Endothelial cell of umbilical vein (primary cell): ENCODE data around the gene BMP2. TPM values are rescaled to one million over a fixed set of nuclear protein-coding genes. Genes with fewer than 3 reads are reported as not detected.

Source experiments
- BruUV-seq: library from RNA; stranded (reverse); fragments of 400-500 nt; replicated peaks from 2 replicates; lab custom pipeline; 2021; lab: Mats Ljungman, UMichigan
- CTCF ChIA-PET: fragments of 300-600, 350-600 bp; sonication (Branson Sonifier 250); formaldehyde crosslinking; loops from one replicate; lab custom pipeline; 2021; ENCODE audit warnings: antibody characterized with exemption, inconsistent platforms; lab: Charles Lee
- POLR2A ChIA-PET: fragments of 300-600, 350-600 bp; sonication (Branson Sonifier 250); formaldehyde crosslinking; loops from one replicate; lab custom pipeline; 2021; ENCODE audit warnings: antibody characterized with exemption, inconsistent platforms; lab: Charles Lee
- DNase-seq: peaks from one replicate; pipeline ENCODE4 v3.0.0-alpha.2; 2011; ENCODE audit warnings: low read depth, low spot score
- FAIRE-seq: peaks from 2 replicates; lab custom pipeline; 2011; peaks lifted over from hg19 to GRCh38; lab: Jason Lieb, UNC
- H2AFZ ChIP-seq: 2 replicates; pipeline ENCODE4 v1.6.0; 2012; ENCODE audit warnings: low read depth, low read length, control low read depth, inconsistent platforms
- H3K27ac ChIP-seq: 2 replicates; pipeline ENCODE4 v1.5.1; 2011; ENCODE audit warnings: low read depth, mild to moderate bottlenecking, control low read depth, low read length, moderate library complexity; ENCODE audit not compliant: insufficient read depth
- H3K27me3 ChIP-seq, 2 experiments: 2 replicates each; pipeline versions ENCODE4 v1.6.0 to v1.6.1; 2011; ENCODE audit warnings: low read length in 2 of 2, mixed read lengths in 1 of 2; ENCODE audit not compliant: control insufficient read depth in 2 of 2, insufficient read depth in 2 of 2
- H3K36me3 ChIP-seq, 2 experiments: 2 replicates in 1 of 2; 3 replicates in 1 of 2; pipeline ENCODE4 v1.5.1; 2011; ENCODE audit warnings: low read length in 2 of 2, mild to moderate bottlenecking in 1 of 2, moderate library complexity in 1 of 2; ENCODE audit not compliant: control insufficient read depth in 2 of 2, insufficient read depth in 2 of 2; ENCODE audit errors: extremely low read depth in 1 of 2
- H3K4me1 ChIP-seq: 3 replicates; pipeline ENCODE4 v1.5.1; 2011; ENCODE audit warnings: mild to moderate bottlenecking, low read length; ENCODE audit not compliant: control insufficient read depth, insufficient read depth; ENCODE audit errors: extremely low read depth
- H3K4me2 ChIP-seq: 2 replicates; pipeline ENCODE4 v1.6.1; 2011; ENCODE audit warnings: low read length, control low read depth, mixed read lengths; ENCODE audit not compliant: insufficient read depth
- H3K4me3 ChIP-seq, 3 experiments: fragments of 200-600 bp in 1 of 3; sonication (generic), shearing (Covaris generic) in 1 of 3; replicated peaks in 1 of 3; 2 replicates each; pipeline ENCODE4 v1.5.1; 2011 to 2016; ENCODE audit warnings: control low read depth in 3 of 3, low read length in 3 of 3, mild to moderate bottlenecking in 2 of 3, inconsistent platforms in 1 of 3, low read depth in 1 of 3, moderate library complexity in 1 of 3; ENCODE audit not compliant: insufficient read depth in 1 of 3
- H3K79me2 ChIP-seq: 2 replicates; pipeline ENCODE4 v1.6.0; 2012; ENCODE audit warnings: low read length, inconsistent platforms; ENCODE audit not compliant: control insufficient read depth, insufficient read depth
- H3K9ac ChIP-seq: replicated peaks from 2 replicates; pipeline ENCODE3; 2011; ENCODE audit warnings: low read length, control low read depth; ENCODE audit not compliant: insufficient read depth; ENCODE audit errors: extremely low read depth
- H3K9me1 ChIP-seq: replicated peaks from 3 replicates; pipeline ENCODE4 v1.6.0; 2011; ENCODE audit warnings: mild to moderate bottlenecking, low read length; ENCODE audit not compliant: control insufficient read depth, insufficient read depth; ENCODE audit errors: extremely low read depth
- H3K9me3 ChIP-seq: replicated peaks from 2 replicates; pipeline ENCODE4 v1.5.1; 2012; ENCODE audit warnings: low read length, inconsistent platforms; ENCODE audit not compliant: control insufficient read depth, insufficient read depth
- H4K20me1 ChIP-seq: replicated peaks from 2 replicates; pipeline ENCODE3; 2011; ENCODE audit warnings: mild to moderate bottlenecking, low read length; ENCODE audit not compliant: control insufficient read depth, insufficient read depth; ENCODE audit errors: extremely low read depth
- EZH2 ChIP-seq: IDR thresholded peaks from 2 replicates; pipeline ENCODE4 v1.6.1; 2012; ENCODE audit warnings: borderline replicate concordance, low read depth, mild to moderate bottlenecking, moderate library complexity, low read length, inconsistent platforms; ENCODE audit not compliant: severe bottlenecking
- FOS ChIP-seq: IDR thresholded peaks from 2 replicates; pipeline ENCODE4 v1.6.1; 2011; ENCODE audit warnings: mild to moderate bottlenecking, low read length, moderate library complexity, borderline replicate concordance; ENCODE audit not compliant: insufficient read depth
- GATA2 ChIP-seq: IDR thresholded peaks from 2 replicates; pipeline ENCODE4 v1.7.0; 2011; ENCODE audit warnings: low read depth, mild to moderate bottlenecking, moderate library complexity, mixed read lengths, low read length; ENCODE audit not compliant: insufficient read length, insufficient read depth
- JUN ChIP-seq: IDR thresholded peaks from 2 replicates; pipeline ENCODE4 v1.6.1; 2011; ENCODE audit warnings: borderline replicate concordance, low read depth; ENCODE audit not compliant: insufficient read length, insufficient read depth
- MYC ChIP-seq: IDR thresholded peaks from one replicate; pipeline ENCODE4 v1.6.1; 2011; ENCODE audit warnings: mild to moderate bottlenecking, low read depth, low read length
- POLR2A ChIP-seq: IDR thresholded peaks from 2 replicates; pipeline ENCODE4 v1.6.1; 2012; ENCODE audit warnings: low read depth, mild to moderate bottlenecking, control low read depth, low read length
- POLR2AphosphoS5 ChIP-seq: IDR thresholded peaks from 2 replicates; pipeline ENCODE4 v1.6.1; 2012; ENCODE audit warnings: low read depth, mild to moderate bottlenecking, control low read depth, low read length, moderate library complexity; ENCODE audit not compliant: insufficient read depth
- dilution Hi-C: fragments of 300-500 bp; cut with MboI; formaldehyde crosslinking; loops from one replicate; pipeline ENCODE4 v1.15.0; 2019; ENCODE audit warnings: low sequenced_read_pairs; ENCODE audit not compliant: extremely low pct_ligation_motif_present
- intact Hi-C: fragments of 100-400 bp; cut with micrococcal nuclease; formaldehyde crosslinking; loops from one replicate; pipeline ENCODE4 v1.10.0; 2022
- polyA plus RNA-seq, 4 experiments: library from polyadenylated mRNA; depleted of rRNA in 3 of 4; stranded (reverse) in 3 of 4; unstranded in 1 of 4; fragments of >200 nt; gene quantifications; 2 replicates each; pipeline versions ENCODE4 v1.2.1 to v1.2.3, GENCODE V29; 2011 to 2012; ENCODE audit warnings: missing spikeins in 1 of 4
- total RNA-seq: library from RNA; stranded (reverse); gene quantifications from 2 replicates; pipeline ENCODE4 v1.2.3, GENCODE V29; 2021
- TF ChIP-seq, protein P1 (sequence below): IDR thresholded peaks from 2 replicates; pipeline ENCODE4 v1.6.1; 2011; ENCODE audit not compliant: insufficient read depth, insufficient read length
- TF ChIP-seq, protein P2 (sequence below), 2 donors: IDR thresholded peaks; 1 replicate in 1 of 2; 2 replicates in 1 of 2; pipeline ENCODE4 v1.5.1; 2011; ENCODE audit warnings: low read length in 2 of 2, mild to moderate bottlenecking in 2 of 2, moderate library complexity in 2 of 2, control low read depth in 1 of 2, inconsistent platforms in 1 of 2, low read depth in 1 of 2; ENCODE audit not compliant: insufficient read depth in 1 of 2; ENCODE audit errors: extremely low read depth in 1 of 2

BMP2 gene
- total and polyA plus RNA-seq, 2 donors (not counting 3 experiments of a cell fraction or from before 2014, with no cell fraction given) = 7.1 to 15.7 TPM

DNA sequence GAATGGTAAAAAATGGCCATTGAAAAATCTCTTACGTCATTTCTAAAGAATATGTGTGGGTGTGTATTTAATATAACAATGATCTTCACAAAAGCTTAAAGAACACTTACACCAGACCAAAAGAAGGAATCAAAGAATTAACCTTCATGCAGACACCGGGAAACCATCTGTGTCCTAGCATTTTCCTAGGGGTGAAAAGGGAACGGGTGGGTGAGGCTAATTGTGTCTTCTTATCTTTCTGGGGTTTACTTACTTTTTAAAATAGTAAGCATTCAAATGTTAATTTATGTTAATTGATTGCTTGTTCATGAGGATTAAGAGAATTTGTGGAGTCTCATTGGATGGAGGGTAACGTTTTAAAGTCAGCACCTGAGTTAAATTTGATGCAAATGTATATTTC is 47.5 kb downstream of the BMP2 start:
- TF ChIP-seq, protein P1, sequence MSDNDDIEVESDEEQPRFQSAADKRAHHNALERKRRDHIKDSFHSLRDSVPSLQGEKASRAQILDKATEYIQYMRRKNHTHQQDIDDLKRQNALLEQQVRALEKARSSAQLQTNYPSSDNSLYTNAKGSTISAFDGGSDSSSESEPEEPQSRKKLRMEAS = no peak
- TF ChIP-seq, protein P2, sequence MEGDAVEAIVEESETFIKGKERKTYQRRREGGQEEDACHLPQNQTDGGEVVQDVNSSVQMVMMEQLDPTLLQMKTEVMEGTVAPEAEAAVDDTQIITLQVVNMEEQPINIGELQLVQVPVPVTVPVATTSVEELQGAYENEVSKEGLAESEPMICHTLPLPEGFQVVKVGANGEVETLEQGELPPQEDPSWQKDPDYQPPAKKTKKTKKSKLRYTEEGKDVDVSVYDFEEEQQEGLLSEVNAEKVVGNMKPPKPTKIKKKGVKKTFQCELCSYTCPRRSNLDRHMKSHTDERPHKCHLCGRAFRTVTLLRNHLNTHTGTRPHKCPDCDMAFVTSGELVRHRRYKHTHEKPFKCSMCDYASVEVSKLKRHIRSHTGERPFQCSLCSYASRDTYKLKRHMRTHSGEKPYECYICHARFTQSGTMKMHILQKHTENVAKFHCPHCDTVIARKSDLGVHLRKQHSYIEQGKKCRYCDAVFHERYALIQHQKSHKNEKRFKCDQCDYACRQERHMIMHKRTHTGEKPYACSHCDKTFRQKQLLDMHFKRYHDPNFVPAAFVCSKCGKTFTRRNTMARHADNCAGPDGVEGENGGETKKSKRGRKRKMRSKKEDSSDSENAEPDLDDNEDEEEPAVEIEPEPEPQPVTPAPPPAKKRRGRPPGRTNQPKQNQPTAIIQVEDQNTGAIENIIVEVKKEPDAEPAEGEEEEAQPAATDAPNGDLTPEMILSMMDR (IDR thresholded peaks at IDR 0.05; ENCODE audit: extremely low read depth in 1 of 2, insufficient read depth in 1 of 2, low read depth in 1 of 2, low read length in 2 of 2) = no peak
- TF ChIP-seq GATA2 = no peak
- TF ChIP-seq POLR2A = no peak
- TF ChIP-seq MYC = no peak
- no peak for TF ChIP-seq FOS
- TF ChIP-seq POLR2AphosphoS5 = no peak
- TF ChIP-seq EZH2 = no peak
- TF ChIP-seq JUN = no peak
- H3K4me2 ChIP-seq = no peak overlapping the region
- no peak overlapping the region for H2AFZ ChIP-seq
- no peak overlapping the region for H3K27ac ChIP-seq
- no peaks in the 10 kb centered on the region for H3K4me1 ChIP-seq
- no TSS peak for BruUV-seq
- intact Hi-C loops (no loop called here), dilution Hi-C loops (no loop called here)
- POLR2A ChIA-PET = no interaction called here
- FAIRE-seq (no peak), DNase-seq (no peak)
- no peaks in the 10 kb centered on the region for H3K9me1 ChIP-seq
- no peaks in the 10 kb centered on the region for H3K36me3 ChIP-seq
- H3K4me3 ChIP-seq = no peak overlapping the region
- H3K79me2 ChIP-seq = no peaks in the 10 kb centered on the region
- CTCF ChIA-PET = interaction anchor here (1.0 kb wide), 1 partner anchor 10 kb away, joined by 3 read pairs; no protein-coding TSS in a partner anchor
- no peaks in the 10 kb centered on the region for H3K9me3 ChIP-seq
- H3K9ac ChIP-seq = no peak overlapping the region
- no peaks in the 10 kb centered on the region for H4K20me1 ChIP-seq
- H3K27me3 ChIP-seq = peaks cover 0 to 2% of the 10 kb centered on the region in 2 experiments
